GM19193 (cell line): ENCODE measurements around the gene THSD4.

Source experiments
- POLR2A ChIP-seq: IDR thresholded peaks from 4 replicates; pipeline ENCODE4 v1.6.1; 2011; ENCODE audit not compliant: insufficient read depth, insufficient read length; ENCODE audit errors: extremely low read depth

The THSD4 gene

GRCh38 chr15:71110405-71111180 lies 4.7 kb upstream of the THSD4 start:
- TF ChIP-seq POLR2A, result no peak

GRCh38 chr15:71111181-71111565 lies 4.1 kb upstream of the THSD4 start:
- TF ChIP-seq POLR2A, result no peak

- no peak for TF ChIP-seq POLR2A
Observed at GRCh38 chr15:71111950-71112349, 3.3 kb upstream of the THSD4 start.

GRCh38 chr15:71112429-71112828 lies 2.8 kb upstream of the THSD4 start:
- TF ChIP-seq POLR2A, result no peak

GRCh38 chr15:71114066-71114680 lies 1.1 kb upstream of the THSD4 start:
- TF ChIP-seq POLR2A, result no peak

- no peak for TF ChIP-seq POLR2A
Observed at GRCh38 chr15:71115567-71116351, 488 bp downstream of the THSD4 start.

GRCh38 chr15:71116366-71116765 lies 1.1 kb downstream of the THSD4 start:
- no peak for TF ChIP-seq POLR2A

- no peak for TF ChIP-seq POLR2A
Observed at GRCh38 chr15:71116942-71117341, 1.7 kb downstream of the THSD4 start.

GRCh38 chr15:71117714-71118305 lies 2.5 kb downstream of the THSD4 start:
- no peak for TF ChIP-seq POLR2A

GRCh38 chr15:71118345-71118744 lies 3.1 kb downstream of the THSD4 start:
- no peak for TF ChIP-seq POLR2A

- no peak for TF ChIP-seq POLR2A
Observed at GRCh38 chr15:71118881-71119632, 3.8 kb downstream of the THSD4 start.

GRCh38 chr15:71120428-71120944 lies 5.2 kb downstream of the THSD4 start:
- TF ChIP-seq POLR2A, result no peak

GRCh38 chr15:71121442-71121841 lies 6.2 kb downstream of the THSD4 start:
- TF ChIP-seq POLR2A, result no peak
